Measurements from ENCODE around the gene TLL1.

TLL1 gene

DNA sequence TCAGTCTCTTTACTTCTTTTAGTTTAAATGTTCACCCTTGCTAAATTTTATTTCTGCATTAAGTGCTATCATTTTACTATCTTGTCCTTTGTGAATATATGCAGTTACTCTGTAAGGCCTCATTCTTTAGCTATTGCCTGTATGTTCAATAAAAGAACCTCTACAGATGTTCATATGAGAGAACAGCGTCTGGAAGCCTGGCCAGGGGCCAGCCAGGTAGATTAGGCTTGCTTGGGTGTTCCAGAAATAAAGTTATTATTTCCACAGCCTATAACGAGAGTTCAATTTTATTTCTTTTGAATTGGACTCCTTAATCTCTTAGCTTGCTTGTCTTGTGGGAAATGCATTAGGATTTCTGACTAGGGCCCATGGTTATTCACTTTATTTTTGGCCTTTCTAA lies 214.5 kb downstream of the TLL1 start:
- DNase-seq (no peak), ATAC-seq (no peak)
- no peaks in the 10 kb centered on the region for H3K36me3 Mint-ChIP-seq (ENCODE audit: low read depth)
- no peaks in the 10 kb centered on the region for H3K27me3 Mint-ChIP-seq
- no peak overlapping the region for H3K27ac Mint-ChIP-seq
- H3K4me1 Mint-ChIP-seq, result no peaks in the 10 kb centered on the region
- no peaks in the 10 kb centered on the region for H3K9me3 Mint-ChIP-seq
- no peak overlapping the region for H3K4me3 Mint-ChIP-seq

DNA sequence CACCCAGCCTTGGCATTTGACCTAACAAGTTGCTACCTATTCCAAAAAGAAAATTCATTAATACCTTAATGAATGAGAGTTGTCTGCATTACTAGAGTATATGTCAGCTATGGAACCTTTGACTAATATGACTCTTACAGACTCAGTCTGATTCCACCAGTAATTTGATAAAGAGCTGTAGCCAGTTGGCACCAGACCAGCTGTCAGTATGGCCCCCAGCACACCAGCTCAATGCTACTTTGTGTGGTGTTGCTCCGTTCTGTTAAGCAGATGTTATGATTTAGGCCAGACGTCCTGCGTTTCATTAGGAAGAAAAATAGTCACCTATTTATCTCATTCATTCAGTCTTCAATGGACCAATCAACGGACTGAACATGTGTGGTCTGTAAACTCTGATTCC lies 215.5 kb downstream of the TLL1 start:
- DNase-seq, result no peak
- Mint-ChIP-seq H3K36me3 (ENCODE audit: low read depth) (no peaks in the 10 kb centered on the region), H3K4me1 (no peaks in the 10 kb centered on the region), H3K27me3 (no peaks in the 10 kb centered on the region), H3K27ac (no peak overlapping the region), H3K9me3 (no peaks in the 10 kb centered on the region), H3K4me3 (no peak overlapping the region)
- ATAC-seq, result no peak

DNA sequence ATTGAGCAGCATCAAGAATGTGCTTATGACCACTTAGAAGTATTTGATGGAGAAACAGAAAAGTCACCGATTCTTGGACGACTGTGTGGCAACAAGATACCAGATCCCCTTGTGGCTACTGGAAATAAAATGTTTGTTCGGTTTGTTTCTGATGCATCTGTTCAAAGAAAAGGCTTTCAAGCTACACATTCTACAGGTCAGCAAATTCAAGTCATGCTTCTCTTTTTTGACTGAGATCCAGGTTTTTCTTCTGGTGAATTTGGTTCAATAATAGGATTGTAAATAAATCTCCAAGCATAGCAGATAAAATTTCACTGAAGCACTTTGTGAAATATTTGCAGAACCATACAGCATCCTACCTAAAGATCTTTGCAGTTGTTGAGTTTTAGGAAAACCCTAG lies 218.1 kb downstream of the TLL1 start:
- no peak overlapping the region for H3K27ac Mint-ChIP-seq
- H3K9me3 Mint-ChIP-seq, result no peaks in the 10 kb centered on the region
- DNase-seq (no peak), ATAC-seq (no peak)
- H3K4me3 Mint-ChIP-seq, result no peak overlapping the region
- H3K27me3 Mint-ChIP-seq, result no peaks in the 10 kb centered on the region
- H3K36me3 Mint-ChIP-seq (ENCODE audit: low read depth), result no peaks in the 10 kb centered on the region
- H3K4me1 Mint-ChIP-seq, result no peaks in the 10 kb centered on the region

DNA sequence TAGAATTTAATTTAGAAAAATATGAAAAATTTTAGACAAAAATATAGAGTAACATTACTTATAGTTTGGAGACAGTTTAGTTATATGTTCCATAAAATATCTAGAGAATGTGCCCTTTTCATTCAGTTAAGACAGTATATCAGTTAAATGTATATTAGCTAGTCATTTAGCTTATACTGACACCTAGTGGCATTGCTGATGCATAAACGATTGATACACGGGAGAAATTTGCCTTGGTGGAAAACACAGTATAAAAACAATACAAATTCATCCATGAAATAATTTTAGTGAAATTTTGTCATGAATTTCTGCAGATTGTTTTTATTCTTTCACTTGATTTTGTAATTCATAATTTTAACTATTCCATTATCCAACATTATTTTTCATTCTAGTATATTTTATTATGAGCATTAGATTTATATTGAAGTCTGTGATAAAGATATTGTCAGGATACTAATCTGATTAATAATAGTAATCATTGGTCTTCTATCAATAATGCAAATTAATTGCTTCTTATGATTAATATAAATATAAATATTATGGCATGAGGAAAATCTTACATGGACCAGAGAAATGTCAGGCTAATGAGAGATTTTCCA lies 219.0 kb downstream of the TLL1 start:
- no peak overlapping the region for H3K27ac Mint-ChIP-seq
- DNase-seq (no peak), ATAC-seq (no peak)
- no peaks in the 10 kb centered on the region for H3K4me1 Mint-ChIP-seq
- no peak overlapping the region for H3K4me3 Mint-ChIP-seq
- no peaks in the 10 kb centered on the region for H3K27me3 Mint-ChIP-seq
- H3K9me3 Mint-ChIP-seq, result no peaks in the 10 kb centered on the region
- no peaks in the 10 kb centered on the region for H3K36me3 Mint-ChIP-seq (ENCODE audit: low read depth)

DNA sequence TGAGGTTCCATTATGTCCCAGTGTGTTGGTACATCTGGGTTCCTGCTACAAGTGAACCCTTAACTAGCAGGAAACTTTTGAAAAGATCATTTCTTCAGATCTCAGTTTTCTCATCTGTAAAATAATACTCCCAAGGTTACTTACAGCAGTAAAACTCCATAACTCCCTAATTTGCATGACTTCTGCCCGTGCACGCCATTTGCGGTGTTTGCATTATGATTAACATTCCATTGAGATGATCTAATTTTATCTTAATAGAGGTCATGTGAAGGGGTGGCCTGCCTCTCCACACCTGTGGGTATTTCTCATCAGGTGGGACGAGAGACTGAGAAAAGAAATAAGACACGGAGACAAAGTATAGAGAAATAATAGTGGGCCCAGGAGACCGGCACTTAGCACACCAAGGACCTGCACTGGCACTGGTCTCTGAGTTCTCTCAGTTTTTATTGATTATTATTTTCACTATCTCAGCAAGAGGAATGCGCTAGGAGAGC lies 219.8 kb downstream of the TLL1 start:
- ATAC-seq, result no peak
- no peak for DNase-seq
- Mint-ChIP-seq H3K9me3 (no peaks in the 10 kb centered on the region), H3K4me1 (no peaks in the 10 kb centered on the region), H3K4me3 (no peak overlapping the region), H3K27me3 (no peaks in the 10 kb centered on the region), H3K27ac (no peak overlapping the region), H3K36me3 (ENCODE audit: low read depth) (no peaks in the 10 kb centered on the region)

DNA sequence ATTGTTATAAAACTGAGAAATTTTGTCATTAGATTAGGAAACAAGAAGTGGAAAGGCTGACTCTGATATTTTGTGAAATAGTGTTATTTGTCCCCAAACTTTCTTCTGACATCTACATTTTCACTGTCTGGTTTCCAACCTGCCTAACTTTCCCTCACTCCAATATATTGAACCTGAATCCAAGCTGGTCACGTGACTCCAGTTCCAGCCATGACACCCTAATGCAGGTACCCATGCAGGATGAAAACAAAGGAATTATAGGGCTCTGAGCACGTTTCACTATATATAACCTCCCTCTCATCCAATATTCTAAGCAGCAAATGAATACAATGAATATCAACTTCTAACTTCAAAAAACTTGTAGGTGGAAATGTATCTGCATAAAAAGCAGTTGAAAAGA lies 231.6 kb downstream of the TLL1 start:
- Mint-ChIP-seq H3K27ac (no peak overlapping the region), H3K27me3 (no peaks in the 10 kb centered on the region), H3K4me3 (no peak overlapping the region), H3K4me1 (no peaks in the 10 kb centered on the region), H3K36me3 (ENCODE audit: low read depth) (no peaks in the 10 kb centered on the region), H3K9me3 (no peaks in the 10 kb centered on the region)
- ATAC-seq (no peak), DNase-seq (no peak)

DNA sequence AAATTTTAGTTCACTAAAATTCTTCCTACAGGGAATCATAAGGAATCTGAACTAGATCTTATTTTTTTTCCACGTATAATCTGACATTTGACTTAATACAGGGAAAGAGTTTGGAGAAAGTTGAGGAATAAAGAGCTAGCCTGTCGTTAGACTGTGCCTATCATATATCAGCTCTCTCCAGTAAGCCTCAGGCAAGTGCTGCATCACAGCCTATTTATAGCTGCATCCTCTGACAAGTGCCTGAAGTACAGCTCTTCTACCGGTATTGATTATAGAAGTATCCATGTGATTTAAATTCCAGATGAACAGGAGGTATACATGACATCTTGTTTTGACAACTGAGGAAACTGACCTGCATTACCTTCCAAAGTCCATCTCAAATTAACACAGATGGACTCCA lies 248.9 kb downstream of the TLL1 start:
- no peaks in the 10 kb centered on the region for H3K27me3 Mint-ChIP-seq
- no peak overlapping the region for H3K4me3 Mint-ChIP-seq
- H3K36me3 Mint-ChIP-seq (ENCODE audit: low read depth), result no peaks in the 10 kb centered on the region
- H3K9me3 Mint-ChIP-seq, result peaks cover 3% of the 10 kb centered on the region
- no peak overlapping the region for H3K27ac Mint-ChIP-seq
- H3K4me1 Mint-ChIP-seq, result no peaks in the 10 kb centered on the region
- ATAC-seq (no peak), DNase-seq (no peak)

DNA sequence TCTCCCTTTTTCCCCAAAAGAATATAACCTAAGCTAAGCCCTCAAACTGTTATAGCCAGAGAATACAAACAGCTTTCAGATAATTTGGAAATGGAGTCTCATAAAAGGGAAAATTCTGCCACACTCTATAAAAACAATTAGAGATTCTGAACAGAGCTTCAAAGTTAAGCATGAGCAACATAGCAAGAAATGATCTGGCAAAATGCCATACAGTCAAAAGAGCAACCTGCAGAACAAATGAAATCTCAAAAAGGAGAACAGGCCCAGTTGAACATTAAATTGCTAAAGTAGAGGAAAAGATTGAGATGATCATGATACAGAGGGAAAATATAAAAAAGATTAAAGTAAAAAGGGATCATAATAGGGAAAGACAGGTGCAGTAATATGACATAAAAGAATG lies 250.5 kb downstream of the TLL1 start:
- no peaks in the 10 kb centered on the region for H3K36me3 Mint-ChIP-seq (ENCODE audit: low read depth)
- H3K27me3 Mint-ChIP-seq, result no peaks in the 10 kb centered on the region
- no peak for ATAC-seq
- H3K27ac Mint-ChIP-seq, result no peak overlapping the region
- no peaks in the 10 kb centered on the region for H3K4me1 Mint-ChIP-seq
- DNase-seq, result no peak
- peaks cover 3% of the 10 kb centered on the region for H3K9me3 Mint-ChIP-seq
- no peak overlapping the region for H3K4me3 Mint-ChIP-seq

DNA sequence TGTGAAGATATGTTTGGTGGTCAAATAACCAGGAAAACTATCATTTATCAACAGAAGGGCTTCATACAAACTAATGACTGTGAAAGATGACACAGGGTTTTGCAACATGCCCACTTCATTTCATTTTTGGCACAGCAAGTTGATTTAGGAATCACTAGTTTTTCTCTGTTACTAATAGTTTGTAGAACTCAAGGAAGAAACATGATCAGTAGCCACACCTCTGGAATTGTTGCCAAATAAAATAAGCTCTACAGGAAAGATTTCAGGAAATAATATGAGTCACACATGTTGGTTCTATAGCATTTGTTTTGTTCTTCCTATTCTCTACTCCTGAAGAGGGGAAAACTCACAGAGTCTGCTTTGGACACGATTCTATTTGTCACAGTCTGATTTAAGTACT lies 255.4 kb downstream of the TLL1 start:
- Mint-ChIP-seq H3K36me3 (ENCODE audit: low read depth) (no peaks in the 10 kb centered on the region), H3K9me3 (peaks cover 13% of the 10 kb centered on the region), H3K4me3 (no peak overlapping the region), H3K27me3 (no peaks in the 10 kb centered on the region), H3K27ac (no peak overlapping the region), H3K4me1 (no peaks in the 10 kb centered on the region)
- no peak for DNase-seq
- ATAC-seq, result no peak

DNA sequence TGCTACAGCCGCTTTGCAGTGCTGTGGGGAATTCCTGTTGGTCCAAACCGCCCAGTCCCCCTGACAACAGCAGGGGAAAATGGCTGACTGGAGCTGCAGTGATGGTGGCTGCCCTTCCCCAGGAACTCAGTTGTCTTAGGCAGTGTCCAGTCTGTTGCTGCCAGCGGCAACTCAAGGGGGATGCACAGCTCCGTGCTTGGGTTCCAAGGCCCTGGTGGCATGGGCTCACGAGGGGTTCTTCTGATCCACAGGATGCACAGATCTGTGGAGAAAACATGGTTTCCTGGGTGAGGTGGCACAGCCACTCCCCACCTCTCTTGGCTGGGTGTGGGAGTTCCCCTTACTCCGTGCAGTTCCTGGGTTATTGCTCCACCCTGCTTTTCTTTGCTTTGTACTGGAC lies 261.2 kb downstream of the TLL1 start:
- no peak for DNase-seq
- no peaks in the 10 kb centered on the region for H3K36me3 Mint-ChIP-seq (ENCODE audit: low read depth)
- no peaks in the 10 kb centered on the region for H3K4me1 Mint-ChIP-seq
- no peak overlapping the region for H3K4me3 Mint-ChIP-seq
- H3K27me3 Mint-ChIP-seq, result no peaks in the 10 kb centered on the region
- no peak overlapping the region for H3K27ac Mint-ChIP-seq
- ATAC-seq, result no peak
- peaks cover 13% of the 10 kb centered on the region for H3K9me3 Mint-ChIP-seq

DNA sequence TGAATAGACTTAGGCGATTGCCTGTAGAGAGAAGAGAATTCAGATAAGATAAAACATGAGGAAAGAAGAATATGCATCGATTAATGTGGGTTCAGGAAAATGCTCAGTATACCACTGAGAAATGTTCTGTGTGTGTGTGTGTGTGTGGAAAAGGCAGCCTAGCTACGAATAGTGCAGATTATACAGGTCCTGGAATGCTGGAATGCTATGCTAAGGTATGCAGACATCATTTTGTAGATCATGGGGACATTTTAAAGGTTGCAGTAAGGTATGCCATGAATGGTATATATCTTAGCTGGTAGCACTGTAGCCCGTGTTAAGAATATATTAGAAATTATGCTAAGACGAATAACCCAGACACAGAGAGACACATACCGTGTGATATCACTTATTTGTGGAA lies 267.9 kb downstream of the TLL1 start:
- ATAC-seq, result no peak
- Mint-ChIP-seq H3K36me3 (ENCODE audit: low read depth) (no peaks in the 10 kb centered on the region), H3K27ac (no peak overlapping the region), H3K4me1 (no peaks in the 10 kb centered on the region), H3K27me3 (no peaks in the 10 kb centered on the region), H3K4me3 (no peak overlapping the region), H3K9me3 (no peaks in the 10 kb centered on the region)
- DNase-seq, result no peak

DNA sequence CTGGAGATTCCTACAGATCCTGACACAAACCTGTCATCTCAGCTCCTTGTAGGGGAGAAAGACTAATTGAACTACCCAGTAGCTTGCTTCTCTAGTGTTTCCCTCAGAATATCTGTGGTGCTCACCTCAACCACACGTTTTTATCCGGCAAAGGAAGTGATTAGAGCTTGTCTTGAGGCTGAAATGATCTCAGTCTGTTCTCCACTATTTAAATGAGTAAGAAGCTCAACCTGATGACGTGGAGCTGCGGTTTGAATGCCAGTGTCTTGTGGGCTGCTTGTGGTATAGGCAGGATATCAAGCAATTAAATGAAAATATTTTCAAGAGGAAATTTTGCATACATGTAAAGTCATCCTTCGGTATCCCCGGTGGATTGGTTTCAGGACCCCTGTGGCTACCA lies 270.2 kb downstream of the TLL1 start:
- Mint-ChIP-seq H3K27ac (no peak overlapping the region), H3K9me3 (no peaks in the 10 kb centered on the region), H3K4me1 (no peaks in the 10 kb centered on the region), H3K36me3 (ENCODE audit: low read depth) (no peaks in the 10 kb centered on the region), H3K27me3 (no peaks in the 10 kb centered on the region), H3K4me3 (no peak overlapping the region)
- ATAC-seq (peak; percentile 43), DNase-seq (no peak)

DNA sequence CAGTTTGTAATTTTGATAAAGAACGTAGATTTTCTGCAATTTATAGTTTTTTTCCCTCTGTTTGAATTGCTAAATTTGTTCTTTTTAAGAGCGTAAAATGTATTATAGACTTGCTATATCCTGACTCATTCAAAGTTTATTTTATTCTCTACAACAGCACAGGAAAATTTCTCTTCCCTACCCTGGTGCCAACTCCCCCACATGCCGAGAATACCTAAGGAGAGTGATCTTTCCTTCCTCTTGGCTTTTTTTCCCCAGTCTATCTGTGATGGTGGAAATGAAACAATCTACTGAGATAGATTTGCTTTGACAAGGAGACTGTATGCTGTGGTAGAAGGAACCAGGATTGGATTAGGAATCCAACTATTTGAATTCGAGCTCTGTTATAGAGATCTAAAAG lies 271.6 kb downstream of the TLL1 start:
- no peak for DNase-seq
- Mint-ChIP-seq H3K27me3 (no peaks in the 10 kb centered on the region), H3K27ac (no peak overlapping the region), H3K9me3 (no peaks in the 10 kb centered on the region), H3K4me1 (no peaks in the 10 kb centered on the region), H3K4me3 (no peak overlapping the region), H3K36me3 (ENCODE audit: low read depth) (no peaks in the 10 kb centered on the region)
- no peak for ATAC-seq

DNA sequence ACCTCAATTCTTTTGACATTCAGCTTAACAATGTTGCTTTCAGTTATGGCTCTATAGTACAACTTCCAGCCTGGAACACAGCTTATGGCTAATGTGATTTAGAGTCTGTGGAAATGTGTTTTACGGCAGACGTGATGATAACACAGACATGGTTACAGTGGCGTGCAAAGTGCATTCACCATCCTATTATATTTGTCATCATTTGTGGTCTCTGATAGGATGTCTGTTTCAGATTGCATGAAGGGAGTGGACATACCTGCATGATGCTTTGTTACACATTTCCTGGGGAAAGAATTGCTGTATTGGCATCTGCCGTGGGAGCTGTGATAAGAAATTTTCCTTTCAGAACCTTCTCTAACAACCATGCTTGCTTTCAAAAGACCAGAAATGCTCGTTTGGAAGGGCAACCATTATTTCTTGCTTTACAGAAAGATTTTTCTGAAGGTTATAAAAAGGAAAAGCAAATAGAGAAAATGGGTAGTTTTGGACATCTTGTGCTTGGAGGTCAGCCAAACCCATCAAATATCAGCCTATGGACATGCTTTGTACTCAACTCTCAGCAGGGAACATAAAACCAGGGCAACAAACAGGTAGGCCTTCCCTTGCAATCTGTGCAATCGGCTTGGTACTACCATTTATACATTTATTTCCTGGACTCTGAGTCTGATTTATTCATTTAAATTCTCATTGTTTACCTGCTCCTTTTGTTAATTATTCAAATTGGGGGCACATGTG lies 273.9 kb downstream of the TLL1 start:
- H3K27ac Mint-ChIP-seq, result no peak overlapping the region
- no peaks in the 10 kb centered on the region for H3K36me3 Mint-ChIP-seq (ENCODE audit: low read depth)
- H3K4me3 Mint-ChIP-seq, result no peak overlapping the region
- no peaks in the 10 kb centered on the region for H3K9me3 Mint-ChIP-seq
- H3K27me3 Mint-ChIP-seq, result no peaks in the 10 kb centered on the region
- no peak for ATAC-seq
- DNase-seq, result no peak
- H3K4me1 Mint-ChIP-seq, result no peaks in the 10 kb centered on the region

Data from activated naive CD8-positive, alpha-beta T cell treated with anti-CD3 and anti-CD28 coated beads, Interleukin-2, amount 50 U/mL, for 24 hours (primary cell).